Lower lobe of right lung (tissue), 2 donors: ENCODE results near the gene PPDPF. TPM values are rescaled to one million over a fixed set of nuclear protein-coding genes. Genes with fewer than 3 reads are reported as not detected.

Source experiments
- ATAC-seq, 2 donors: fragments of 200-7000 bp; cut with Tn5 transposase; one replicate each; pipeline ENCODE4 v1.9.1; 2020 to 2022; ENCODE audit warnings: mild to moderate bottlenecking in 2 of 2, moderate library complexity in 2 of 2
- DNase-seq: peaks from one replicate; pipeline ENCODE4 v3.0.0-alpha.2; 2020
- H3K27ac ChIP-seq: fragments of 200-600 bp; one replicate; pipeline ENCODE4 v1.8.0; 2022
- H3K27me3 ChIP-seq: fragments of 200-600 bp; one replicate; pipeline ENCODE4 v1.8.0; 2022; ENCODE audit warnings: low read depth
- H3K36me3 ChIP-seq: fragments of 200-600 bp; one replicate; pipeline ENCODE4 v1.8.0; 2022; ENCODE audit warnings: mild to moderate bottlenecking
- H3K4me1 ChIP-seq: fragments of 200-600 bp; one replicate; pipeline ENCODE4 v1.8.0; 2022
- H3K4me3 ChIP-seq: fragments of 200-600 bp; one replicate; pipeline ENCODE4 v1.8.0; 2022; ENCODE audit warnings: mild to moderate bottlenecking
- H3K9me3 ChIP-seq: fragments of 200-600 bp; one replicate; pipeline ENCODE4 v1.8.0; 2022
- intact Hi-C: fragments of 100-400 bp; cut with DNase I; formaldehyde crosslinking; loops from one replicate; pipeline ENCODE4 v1.11.0; 2022
- total RNA-seq: library from RNA; stranded (reverse); fragmentation: NEBNext Ultra II Directional; extraction: Animal tissue kit (Norgen Biotek cat#: 25700); gene quantifications from one replicate; pipeline ENCODE4 v1.2.1, GENCODE V29; 2021
- TF ChIP-seq, protein P1 (sequence below): fragments of 200-600 bp; IDR thresholded peaks from one replicate; pipeline ENCODE4 v1.8.0; 2022; ENCODE audit warnings: antibody characterized with exemption, mild to moderate bottlenecking
- donor health status: DM: no; HTN: yes; CAD: no; lungs with severe emphysema.

Gene PPDPF
- total RNA-seq, 1 donor from 2014 or later, result 305 TPM

GRCh38 chr20:63548542-63548941 is 28.0 kb downstream of the PPDPF start:
- ATAC-seq, result no peak
- peaks cover 22% of the 10 kb centered on the region for H3K27me3 ChIP-seq
- no peak for DNase-seq
- H3K4me3 ChIP-seq, result no peak overlapping the region
- intact Hi-C loops, result no loop called here
- no peaks in the 10 kb centered on the region for H3K36me3 ChIP-seq
- TF ChIP-seq, protein P1, sequence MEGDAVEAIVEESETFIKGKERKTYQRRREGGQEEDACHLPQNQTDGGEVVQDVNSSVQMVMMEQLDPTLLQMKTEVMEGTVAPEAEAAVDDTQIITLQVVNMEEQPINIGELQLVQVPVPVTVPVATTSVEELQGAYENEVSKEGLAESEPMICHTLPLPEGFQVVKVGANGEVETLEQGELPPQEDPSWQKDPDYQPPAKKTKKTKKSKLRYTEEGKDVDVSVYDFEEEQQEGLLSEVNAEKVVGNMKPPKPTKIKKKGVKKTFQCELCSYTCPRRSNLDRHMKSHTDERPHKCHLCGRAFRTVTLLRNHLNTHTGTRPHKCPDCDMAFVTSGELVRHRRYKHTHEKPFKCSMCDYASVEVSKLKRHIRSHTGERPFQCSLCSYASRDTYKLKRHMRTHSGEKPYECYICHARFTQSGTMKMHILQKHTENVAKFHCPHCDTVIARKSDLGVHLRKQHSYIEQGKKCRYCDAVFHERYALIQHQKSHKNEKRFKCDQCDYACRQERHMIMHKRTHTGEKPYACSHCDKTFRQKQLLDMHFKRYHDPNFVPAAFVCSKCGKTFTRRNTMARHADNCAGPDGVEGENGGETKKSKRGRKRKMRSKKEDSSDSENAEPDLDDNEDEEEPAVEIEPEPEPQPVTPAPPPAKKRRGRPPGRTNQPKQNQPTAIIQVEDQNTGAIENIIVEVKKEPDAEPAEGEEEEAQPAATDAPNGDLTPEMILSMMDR, result no peak
- H3K27ac ChIP-seq, result no peak overlapping the region
- peaks cover under 1% of the 10 kb centered on the region for H3K4me1 ChIP-seq
- H3K9me3 ChIP-seq, result no peaks in the 10 kb centered on the region

DNA sequence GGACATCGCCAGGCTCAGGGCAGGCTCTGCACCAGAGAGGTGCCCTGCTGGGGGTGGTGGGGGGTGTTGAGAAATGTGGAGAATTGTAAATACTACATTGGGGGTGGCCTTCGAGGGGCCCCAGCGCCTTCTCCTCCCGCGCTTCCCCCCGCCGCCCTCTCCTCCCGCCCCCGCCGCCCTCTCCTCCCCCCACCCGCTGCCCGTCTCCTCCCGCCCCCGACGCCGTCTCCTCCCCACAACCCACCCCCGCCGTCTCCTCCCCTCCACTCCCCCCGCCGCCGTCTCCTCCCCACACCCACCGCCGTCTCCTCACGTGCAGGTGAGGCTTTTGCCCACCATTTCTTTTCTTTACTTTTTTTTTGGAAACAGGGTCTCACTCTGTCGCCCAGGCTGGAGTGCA is 28.5 kb downstream of the PPDPF start:
- peaks cover 22% of the 10 kb centered on the region for H3K27me3 ChIP-seq
- TF ChIP-seq, protein P1, result no peak
- DNase-seq, result no peak
- H3K4me1 ChIP-seq, result peaks cover 4% of the 10 kb centered on the region
- H3K9me3 ChIP-seq, result no peaks in the 10 kb centered on the region
- no peak for ATAC-seq
- H3K27ac ChIP-seq, result no peak overlapping the region
- no peaks in the 10 kb centered on the region for H3K36me3 ChIP-seq
- intact Hi-C loops, result no loop called here
- H3K4me3 ChIP-seq, result no peak overlapping the region

GRCh38 chr20:63549679-63550282 is 29.2 kb downstream of the PPDPF start:
- ATAC-seq (no peak), DNase-seq (no peak)
- intact Hi-C loops, result no loop called here
- Histone ChIP-seq H3K4me1 (peaks cover 11% of the 10 kb centered on the region), H3K27ac (no peak overlapping the region), H3K9me3 (no peaks in the 10 kb centered on the region), H3K36me3 (no peaks in the 10 kb centered on the region), H3K27me3 (peaks cover 22% of the 10 kb centered on the region), H3K4me3 (no peak overlapping the region)
- TF ChIP-seq, protein P1, result no peak

- no peak overlapping the region for H3K27ac ChIP-seq
- H3K36me3 ChIP-seq, result no peaks in the 10 kb centered on the region
- no peaks in the 10 kb centered on the region for H3K9me3 ChIP-seq
- no peak for DNase-seq
- H3K4me1 ChIP-seq, result peaks cover 11% of the 10 kb centered on the region
- TF ChIP-seq, protein P1, result no peak
- intact Hi-C loops, result no loop called here
- peaks cover 22% of the 10 kb centered on the region for H3K27me3 ChIP-seq
- H3K4me3 ChIP-seq, result no peak overlapping the region
- no peak for ATAC-seq
Measured at GRCh38 chr20:63551068-63551467, 30.5 kb downstream of the PPDPF start.

- no peaks in the 10 kb centered on the region for H3K9me3 ChIP-seq
- TF ChIP-seq, protein P1, result no peak
- intact Hi-C loops, result no loop called here
- DNase-seq, result no peak
- no peak overlapping the region for H3K4me3 ChIP-seq
- no peak overlapping the region for H3K27ac ChIP-seq
- ATAC-seq, result no peak
- H3K4me1 ChIP-seq, result peaks cover 11% of the 10 kb centered on the region
- H3K27me3 ChIP-seq, result peaks cover 12% of the 10 kb centered on the region
- no peaks in the 10 kb centered on the region for H3K36me3 ChIP-seq
Measured at GRCh38 chr20:63552481-63553249, 32.1 kb downstream of the PPDPF start.
